HG02852 (cell line): ENCODE measurements around the gene DAGLA.

Experiments
- ATAC-seq: cut with Tn5 transposase; IDR thresholded peaks from one replicate; pipeline ENCODE4 v1.9.1; 2021; ENCODE audit warnings: mild to moderate bottlenecking, moderate library complexity; ENCODE audit not compliant: unreplicated experiment

DAGLA gene

GRCh38 chr11:61688365-61689163 lies 8.4 kb downstream of the DAGLA start:
- no peak for ATAC-seq

- ATAC-seq = no peak
Observed at GRCh38 chr11:61689164-61689496, 8.9 kb downstream of the DAGLA start.

- ATAC-seq = no peak
Observed at GRCh38 chr11:61690706-61691379, 10.7 kb downstream of the DAGLA start.

GRCh38 chr11:61691380-61692156 lies 11.4 kb downstream of the DAGLA start:
- ATAC-seq = no peak

GRCh38 chr11:61693922-61694601 lies 13.9 kb downstream of the DAGLA start:
- ATAC-seq = no peak

- ATAC-seq = no peak
Observed at GRCh38 chr11:61694602-61694939, 14.4 kb downstream of the DAGLA start.

- ATAC-seq = no peak
Observed at GRCh38 chr11:61694946-61695706, 14.9 kb downstream of the DAGLA start.

GRCh38 chr11:61695917-61696316 lies 15.7 kb downstream of the DAGLA start:
- ATAC-seq = no peak

- no peak for ATAC-seq
Observed at GRCh38 chr11:61696602-61697001, 16.4 kb downstream of the DAGLA start.

GRCh38 chr11:61697078-61697502 lies 16.9 kb downstream of the DAGLA start:
- ATAC-seq = no peak

GRCh38 chr11:61697764-61698163 lies 17.6 kb downstream of the DAGLA start:
- no peak for ATAC-seq

- ATAC-seq = no peak
Observed at GRCh38 chr11:61698173-61698948, 18.2 kb downstream of the DAGLA start.

GRCh38 chr11:61699737-61700160 lies 19.6 kb downstream of the DAGLA start:
- ATAC-seq = no peak

GRCh38 chr11:61700212-61700611 lies 20.0 kb downstream of the DAGLA start:
- ATAC-seq = no peak

- no peak for ATAC-seq
Observed at GRCh38 chr11:61700720-61701119, 20.5 kb downstream of the DAGLA start.

GRCh38 chr11:61701242-61701886 lies 21.2 kb downstream of the DAGLA start:
- no peak for ATAC-seq

GRCh38 chr11:61702701-61703312 lies 22.6 kb downstream of the DAGLA start:
- ATAC-seq = no peak

- no peak for ATAC-seq
Observed at GRCh38 chr11:61704838-61705237, 24.6 kb downstream of the DAGLA start.
